Measurements from ENCODE around the gene CDH13.

The CDH13 gene

DNA sequence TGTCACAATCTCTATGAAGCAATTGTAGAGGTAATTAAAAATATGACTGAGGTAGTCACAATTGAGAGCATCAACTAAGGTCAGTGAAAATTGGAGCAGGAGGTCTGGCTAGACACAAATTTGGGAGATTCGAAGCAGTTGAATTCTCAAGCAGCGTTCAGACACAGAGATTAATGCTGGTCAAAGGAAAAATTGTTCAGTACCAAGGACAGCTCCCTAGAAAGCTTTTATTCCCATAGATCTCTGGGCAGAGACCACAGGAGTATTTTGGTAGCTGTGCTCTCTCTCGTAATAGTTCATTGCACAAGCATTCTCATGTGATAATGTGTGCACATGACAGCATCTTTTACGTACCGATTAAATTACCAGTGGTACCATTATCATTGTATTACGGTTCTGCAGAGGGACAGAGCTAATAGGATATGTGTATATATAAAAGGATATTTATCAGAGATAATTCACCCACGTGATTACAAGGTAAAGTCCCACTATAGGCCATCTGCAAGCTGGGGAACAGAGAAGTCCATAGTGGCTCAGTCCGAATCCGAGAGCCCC lies 793.5 kb downstream of the CDH13 start:
- no peak for DNase-seq (ENCODE audit: low read depth in 1 of 2, low spot score in 1 of 2)
- Histone ChIP-seq H3K4me3 (replicated peaks; ENCODE audit: insufficient read depth, low read length) (no peak overlapping the region), H3K27ac (replicated peaks) (no peak overlapping the region), H3K27me3 (ENCODE audit: insufficient read depth, poor library complexity, severe bottlenecking) (no peaks in the 10 kb centered on the region)
- TF ChIP-seq, protein P1, sequence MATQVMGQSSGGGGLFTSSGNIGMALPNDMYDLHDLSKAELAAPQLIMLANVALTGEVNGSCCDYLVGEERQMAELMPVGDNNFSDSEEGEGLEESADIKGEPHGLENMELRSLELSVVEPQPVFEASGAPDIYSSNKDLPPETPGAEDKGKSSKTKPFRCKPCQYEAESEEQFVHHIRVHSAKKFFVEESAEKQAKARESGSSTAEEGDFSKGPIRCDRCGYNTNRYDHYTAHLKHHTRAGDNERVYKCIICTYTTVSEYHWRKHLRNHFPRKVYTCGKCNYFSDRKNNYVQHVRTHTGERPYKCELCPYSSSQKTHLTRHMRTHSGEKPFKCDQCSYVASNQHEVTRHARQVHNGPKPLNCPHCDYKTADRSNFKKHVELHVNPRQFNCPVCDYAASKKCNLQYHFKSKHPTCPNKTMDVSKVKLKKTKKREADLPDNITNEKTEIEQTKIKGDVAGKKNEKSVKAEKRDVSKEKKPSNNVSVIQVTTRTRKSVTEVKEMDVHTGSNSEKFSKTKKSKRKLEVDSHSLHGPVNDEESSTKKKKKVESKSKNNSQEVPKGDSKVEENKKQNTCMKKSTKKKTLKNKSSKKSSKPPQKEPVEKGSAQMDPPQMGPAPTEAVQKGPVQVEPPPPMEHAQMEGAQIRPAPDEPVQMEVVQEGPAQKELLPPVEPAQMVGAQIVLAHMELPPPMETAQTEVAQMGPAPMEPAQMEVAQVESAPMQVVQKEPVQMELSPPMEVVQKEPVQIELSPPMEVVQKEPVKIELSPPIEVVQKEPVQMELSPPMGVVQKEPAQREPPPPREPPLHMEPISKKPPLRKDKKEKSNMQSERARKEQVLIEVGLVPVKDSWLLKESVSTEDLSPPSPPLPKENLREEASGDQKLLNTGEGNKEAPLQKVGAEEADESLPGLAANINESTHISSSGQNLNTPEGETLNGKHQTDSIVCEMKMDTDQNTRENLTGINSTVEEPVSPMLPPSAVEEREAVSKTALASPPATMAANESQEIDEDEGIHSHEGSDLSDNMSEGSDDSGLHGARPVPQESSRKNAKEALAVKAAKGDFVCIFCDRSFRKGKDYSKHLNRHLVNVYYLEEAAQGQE (IDR thresholded peaks at IDR 0.05; ENCODE audit: insufficient replicate concordance, low read depth) = peak; percentile 95
- no peak for TF ChIP-seq SPI1 (IDR thresholded peaks at IDR 0.05; ENCODE audit: borderline replicate concordance, low read depth)
- TF ChIP-seq POLR2AphosphoS5 (IDR thresholded peaks at IDR 0.05; ENCODE audit: low read depth) = no peak
- no peak for TF ChIP-seq GABPA (IDR thresholded peaks at IDR 0.05; ENCODE audit: low read depth)
- TF ChIP-seq, protein P2, sequence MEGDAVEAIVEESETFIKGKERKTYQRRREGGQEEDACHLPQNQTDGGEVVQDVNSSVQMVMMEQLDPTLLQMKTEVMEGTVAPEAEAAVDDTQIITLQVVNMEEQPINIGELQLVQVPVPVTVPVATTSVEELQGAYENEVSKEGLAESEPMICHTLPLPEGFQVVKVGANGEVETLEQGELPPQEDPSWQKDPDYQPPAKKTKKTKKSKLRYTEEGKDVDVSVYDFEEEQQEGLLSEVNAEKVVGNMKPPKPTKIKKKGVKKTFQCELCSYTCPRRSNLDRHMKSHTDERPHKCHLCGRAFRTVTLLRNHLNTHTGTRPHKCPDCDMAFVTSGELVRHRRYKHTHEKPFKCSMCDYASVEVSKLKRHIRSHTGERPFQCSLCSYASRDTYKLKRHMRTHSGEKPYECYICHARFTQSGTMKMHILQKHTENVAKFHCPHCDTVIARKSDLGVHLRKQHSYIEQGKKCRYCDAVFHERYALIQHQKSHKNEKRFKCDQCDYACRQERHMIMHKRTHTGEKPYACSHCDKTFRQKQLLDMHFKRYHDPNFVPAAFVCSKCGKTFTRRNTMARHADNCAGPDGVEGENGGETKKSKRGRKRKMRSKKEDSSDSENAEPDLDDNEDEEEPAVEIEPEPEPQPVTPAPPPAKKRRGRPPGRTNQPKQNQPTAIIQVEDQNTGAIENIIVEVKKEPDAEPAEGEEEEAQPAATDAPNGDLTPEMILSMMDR (IDR thresholded peaks at IDR 0.05; ENCODE audit: insufficient read depth, low read length) = no peak

DNA sequence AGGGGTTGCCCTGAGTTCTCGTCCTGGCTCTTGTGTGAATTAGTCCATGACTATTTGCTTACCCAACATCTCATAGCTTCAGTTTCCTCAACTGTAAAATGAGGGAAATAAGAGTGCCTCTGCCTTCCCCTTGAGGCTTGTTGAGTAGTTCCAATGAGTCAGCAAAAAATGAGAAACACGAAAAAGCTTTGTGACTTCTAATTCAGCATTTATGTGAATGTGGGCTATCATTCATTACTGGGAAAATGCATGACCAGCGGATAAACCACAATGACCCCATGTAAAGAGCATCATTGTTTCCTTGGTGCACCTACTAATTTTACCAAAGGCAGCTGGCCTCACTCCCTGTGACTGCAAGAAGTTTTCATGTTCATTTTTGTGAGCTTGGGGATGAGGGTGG lies 806.4 kb downstream of the CDH13 start:
- Histone ChIP-seq H3K27ac (replicated peaks) (no peak overlapping the region), H3K27me3 (ENCODE audit: insufficient read depth, poor library complexity, severe bottlenecking) (no peaks in the 10 kb centered on the region), H3K4me3 (replicated peaks; ENCODE audit: insufficient read depth, low read length) (no peak overlapping the region)
- no peak for DNase-seq (ENCODE audit: low read depth in 1 of 2, low spot score in 1 of 2)
- TF ChIP-seq POLR2AphosphoS5 (IDR thresholded peaks at IDR 0.05; ENCODE audit: low read depth) (no peak), SPI1 (IDR thresholded peaks at IDR 0.05; ENCODE audit: borderline replicate concordance, low read depth) (no peak), GABPA (IDR thresholded peaks at IDR 0.05; ENCODE audit: low read depth) (no peak)
- TF ChIP-seq, protein P1 (IDR thresholded peaks at IDR 0.05; ENCODE audit: insufficient replicate concordance, low read depth) = no peak
- TF ChIP-seq, protein P2 (IDR thresholded peaks at IDR 0.05; ENCODE audit: insufficient read depth, low read length) = no peak

DNA sequence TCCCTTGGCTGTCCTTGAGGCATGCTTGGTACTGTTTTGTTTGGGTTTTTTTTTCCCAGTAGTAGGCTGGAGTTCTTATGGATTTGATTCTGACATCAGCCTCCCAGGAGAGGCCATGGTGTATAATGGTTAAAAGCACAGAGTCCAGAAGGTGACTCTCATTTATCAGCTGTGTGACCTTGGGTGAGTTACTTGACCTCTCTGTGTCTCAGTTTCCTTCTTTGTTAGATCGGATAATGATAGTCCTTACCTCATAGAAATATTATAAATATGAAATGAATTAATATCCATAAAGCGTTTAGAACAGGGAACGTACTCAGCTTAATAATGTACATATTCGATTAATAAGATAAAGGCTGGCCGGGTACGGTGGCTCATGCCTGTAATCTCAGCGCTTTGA lies 810.3 kb downstream of the CDH13 start:
- no peak for TF ChIP-seq SPI1 (IDR thresholded peaks at IDR 0.05; ENCODE audit: borderline replicate concordance, low read depth)
- no peak for TF ChIP-seq POLR2AphosphoS5 (IDR thresholded peaks at IDR 0.05; ENCODE audit: low read depth)
- no peak for TF ChIP-seq GABPA (IDR thresholded peaks at IDR 0.05; ENCODE audit: low read depth)
- TF ChIP-seq, protein P2 (IDR thresholded peaks at IDR 0.05; ENCODE audit: insufficient read depth, low read length) = no peak
- TF ChIP-seq, protein P1 (IDR thresholded peaks at IDR 0.05; ENCODE audit: insufficient replicate concordance, low read depth) = no peak
- DNase-seq (ENCODE audit: low read depth in 1 of 2, low spot score in 1 of 2) = no peak
- no peak overlapping the region for H3K27ac ChIP-seq (replicated peaks)
- no peak overlapping the region for H3K4me3 ChIP-seq (replicated peaks; ENCODE audit: insufficient read depth, low read length)
- H3K27me3 ChIP-seq (ENCODE audit: insufficient read depth, poor library complexity, severe bottlenecking) = no peaks in the 10 kb centered on the region
